Progenitor cell of endocrine pancreas (in vitro differentiated cells): ENCODE measurements around the gene UPB1. TPM values are rescaled to one million over a fixed set of nuclear protein-coding genes. Genes with fewer than 3 reads are reported as not detected.

Experiments used
- DNase-seq: peaks from one replicate; pipeline ENCODE4 v3.0.0; 2021; ENCODE audit warnings: low spot score; ENCODE audit not compliant: unreplicated experiment
- H3K27ac Mint-ChIP-seq: 2 replicates; pipeline ENCODE4 v1.8.0; 2021; ENCODE audit warnings: mild to moderate bottlenecking, moderate library complexity, mixed read lengths
- H3K27me3 Mint-ChIP-seq: 2 replicates; pipeline ENCODE4 v1.8.0; 2021; ENCODE audit warnings: mixed read lengths
- H3K36me3 Mint-ChIP-seq: 2 replicates; pipeline ENCODE4 v1.8.0; 2022; ENCODE audit warnings: mixed read lengths; ENCODE audit not compliant: insufficient read depth
- H3K4me1 Mint-ChIP-seq: 2 replicates; pipeline ENCODE4 v1.8.0; 2021; ENCODE audit warnings: low read depth, mixed read lengths
- H3K4me3 Mint-ChIP-seq: 2 replicates; pipeline ENCODE4 v1.8.0; 2021; ENCODE audit warnings: low read depth, mild to moderate bottlenecking, moderate library complexity, mixed read lengths
- H3K9me3 Mint-ChIP-seq: 2 replicates; pipeline ENCODE4 v1.8.0; 2021; ENCODE audit warnings: low read depth, mixed read lengths
- CTCF ChIP-seq: fragments of 200-600 bp; sonication (generic); IDR thresholded peaks from one replicate; pipeline ENCODE4 v1.5.0; 2021; ENCODE audit warnings: antibody characterized with exemption, mild to moderate bottlenecking; ENCODE audit not compliant: unreplicated experiment
- total RNA-seq: library from RNA; stranded (reverse); gene quantifications from 2 replicates; pipeline ENCODE4 v1.2.1, GENCODE V29; 2021

Gene UPB1
- total RNA-seq, 1 donor from 2014 or later = 0.50 TPM

- H3K4me1 Mint-ChIP-seq = peaks cover 7% of the 10 kb centered on the region
- no peaks in the 10 kb centered on the region for H3K9me3 Mint-ChIP-seq
- no peak overlapping the region for H3K27ac Mint-ChIP-seq
- no peak for DNase-seq
- H3K36me3 Mint-ChIP-seq = no peaks in the 10 kb centered on the region
- peaks cover 3% of the 10 kb centered on the region for H3K27me3 Mint-ChIP-seq
- no peak for TF ChIP-seq CTCF
- no peak overlapping the region for H3K4me3 Mint-ChIP-seq
Observed at GRCh38 chr22:24460418-24461089, 34.6 kb upstream of the UPB1 start.

- no peak for TF ChIP-seq CTCF
- Mint-ChIP-seq H3K4me3 (no peak overlapping the region), H3K36me3 (no peaks in the 10 kb centered on the region)
Observed at GRCh38 chr22:24463071-24463760, 31.9 kb upstream of the UPB1 start.

GRCh38 chr22:24465566-24465965 lies 29.6 kb upstream of the UPB1 start:
- no peak overlapping the region for H3K4me3 Mint-ChIP-seq

More at GRCh38 chr22:24463071-24463760, 31.9 kb upstream of the UPB1 start:
- no peaks in the 10 kb centered on the region for H3K27me3 Mint-ChIP-seq
- H3K4me1 Mint-ChIP-seq = peaks cover 4% of the 10 kb centered on the region
- DNase-seq = no peak
- no peaks in the 10 kb centered on the region for H3K9me3 Mint-ChIP-seq
- H3K27ac Mint-ChIP-seq = no peak overlapping the region

GRCh38 chr22:24465975-24466374 lies 29.2 kb upstream of the UPB1 start:
- H3K9me3 Mint-ChIP-seq = no peaks in the 10 kb centered on the region
- H3K27me3 Mint-ChIP-seq = no peaks in the 10 kb centered on the region
- no peak for DNase-seq
- no peak for TF ChIP-seq CTCF
- no peak overlapping the region for H3K4me3 Mint-ChIP-seq
- H3K36me3 Mint-ChIP-seq = no peaks in the 10 kb centered on the region
- H3K4me1 Mint-ChIP-seq = no peaks in the 10 kb centered on the region
- no peak overlapping the region for H3K27ac Mint-ChIP-seq

More at GRCh38 chr22:24465566-24465965, 29.6 kb upstream of the UPB1 start:
- no peak for TF ChIP-seq CTCF
- no peak for DNase-seq
- Mint-ChIP-seq H3K27me3 (no peaks in the 10 kb centered on the region), H3K4me1 (peaks cover 3% of the 10 kb centered on the region), H3K27ac (no peak overlapping the region), H3K9me3 (no peaks in the 10 kb centered on the region), H3K36me3 (no peaks in the 10 kb centered on the region)

- DNase-seq = no peak
- H3K4me1 Mint-ChIP-seq = no peaks in the 10 kb centered on the region
- TF ChIP-seq CTCF = no peak
- no peaks in the 10 kb centered on the region for H3K36me3 Mint-ChIP-seq
- H3K27ac Mint-ChIP-seq = no peak overlapping the region
- H3K9me3 Mint-ChIP-seq = no peaks in the 10 kb centered on the region
- no peak overlapping the region for H3K4me3 Mint-ChIP-seq
- no peaks in the 10 kb centered on the region for H3K27me3 Mint-ChIP-seq
Observed at GRCh38 chr22:24466716-24467328, 28.3 kb upstream of the UPB1 start.
